NCI-H128 (cell line): ENCODE data around the gene UNG.
"Not testable (repeated sequence)": the region's sequence is repeated elsewhere in the genome, so short reads cannot be mapped to it uniquely, and the experiment has no call there.

Experiments
- DNase-seq: peaks from one replicate; lab custom pipeline; 2025; ENCODE audit not compliant: unreplicated experiment; lab: John Stamatoyannopoulos, UW

UNG gene

DNA sequence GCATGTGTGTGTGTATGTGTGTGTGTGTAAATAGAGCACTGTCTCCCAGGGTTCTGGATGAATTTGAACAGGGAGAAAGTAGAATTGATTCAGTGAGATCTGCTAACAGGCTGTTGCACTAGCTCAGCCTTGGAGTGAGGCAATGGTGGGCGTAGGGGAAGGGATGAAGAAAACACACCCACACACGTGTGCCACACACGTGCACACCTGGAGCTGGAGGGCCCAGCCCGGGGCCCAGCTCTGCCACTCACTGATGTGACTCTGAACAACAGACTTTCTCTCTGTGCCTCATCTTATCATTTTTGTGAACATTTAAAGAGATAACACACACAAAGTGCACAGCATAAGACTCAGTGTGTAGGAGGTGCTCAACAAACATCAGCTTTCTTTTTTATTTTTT lies 23.2 kb downstream of the UNG start:
- no peak for DNase-seq

- DNase-seq: no peak
Measured at GRCh38 chr12:109121346-109121880, 24.0 kb downstream of the UNG start.

- no peak for DNase-seq
Measured at GRCh38 chr12:109124878-109125648, 27.7 kb downstream of the UNG start.

DNA sequence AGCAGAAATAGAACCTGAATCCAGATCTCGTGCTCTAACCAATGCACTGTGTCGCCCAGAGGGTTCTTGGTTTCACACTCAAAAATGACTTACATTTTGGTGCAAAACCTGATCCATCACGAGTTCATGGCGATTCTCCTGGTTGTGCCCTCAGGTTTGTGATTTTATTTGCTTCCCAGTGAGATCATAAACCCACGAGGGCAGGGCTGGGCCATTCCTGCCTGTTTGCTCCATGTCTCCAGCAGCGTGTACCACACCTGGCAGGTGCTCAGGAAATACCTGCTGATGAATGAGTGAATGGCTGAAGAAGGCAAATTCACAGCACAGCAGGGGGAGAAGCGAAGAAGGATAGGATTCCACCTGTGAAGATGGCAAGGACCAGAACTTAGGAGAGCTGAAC lies 28.4 kb downstream of the UNG start:
- DNase-seq: no peak

GRCh38 chr12:109126784-109127183 lies 29.4 kb downstream of the UNG start:
- no peak for DNase-seq

- no peak for DNase-seq
Measured at GRCh38 chr12:109127533-109128242, 30.3 kb downstream of the UNG start.

DNA sequence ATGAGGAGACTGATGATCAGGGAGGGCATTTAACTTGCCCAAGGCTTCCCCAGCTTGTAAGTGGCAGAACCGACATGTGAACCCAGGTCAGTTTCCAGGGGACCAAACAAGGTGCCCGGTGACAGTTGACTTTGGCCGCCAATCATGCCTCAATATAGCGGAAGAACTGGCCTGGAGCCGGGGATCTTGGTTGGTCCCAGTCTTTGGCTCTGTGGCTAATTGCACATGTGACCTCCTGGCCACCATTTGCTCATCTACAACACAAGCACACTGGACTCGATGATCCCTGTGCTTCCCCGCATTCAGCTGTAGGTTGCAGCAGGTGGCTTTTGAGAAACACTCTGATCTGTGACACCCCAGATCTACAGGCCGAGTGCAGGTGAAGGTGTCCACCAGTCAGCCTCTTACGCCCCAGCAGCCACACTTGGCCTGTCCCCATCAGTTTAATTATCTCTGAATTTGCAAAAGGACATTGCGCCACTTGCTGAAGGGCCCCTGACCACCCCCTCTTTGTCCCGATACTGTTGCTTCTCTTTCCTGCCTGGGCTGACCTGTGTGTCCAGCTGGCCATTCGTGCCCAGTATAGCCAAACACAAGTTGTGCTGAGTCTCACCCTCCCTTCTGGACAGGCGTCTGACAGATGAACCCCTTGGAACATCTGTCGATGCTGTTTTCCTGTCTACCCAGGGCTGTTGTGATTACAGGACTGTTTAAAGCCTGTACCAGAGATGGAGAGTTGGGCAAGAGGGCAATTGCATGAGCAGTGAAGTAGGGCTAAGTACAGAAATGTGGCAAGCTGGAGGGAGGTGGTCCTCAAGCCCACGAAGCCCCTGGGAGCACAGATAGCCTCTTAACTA lies 33.1 kb downstream of the UNG start:
- DNase-seq: no peak

GRCh38 chr12:109131154-109132050 lies 34.0 kb downstream of the UNG start:
- DNase-seq: no peak

- no peak for DNase-seq
Measured at GRCh38 chr12:109134186-109134917, 37.0 kb downstream of the UNG start.

DNA sequence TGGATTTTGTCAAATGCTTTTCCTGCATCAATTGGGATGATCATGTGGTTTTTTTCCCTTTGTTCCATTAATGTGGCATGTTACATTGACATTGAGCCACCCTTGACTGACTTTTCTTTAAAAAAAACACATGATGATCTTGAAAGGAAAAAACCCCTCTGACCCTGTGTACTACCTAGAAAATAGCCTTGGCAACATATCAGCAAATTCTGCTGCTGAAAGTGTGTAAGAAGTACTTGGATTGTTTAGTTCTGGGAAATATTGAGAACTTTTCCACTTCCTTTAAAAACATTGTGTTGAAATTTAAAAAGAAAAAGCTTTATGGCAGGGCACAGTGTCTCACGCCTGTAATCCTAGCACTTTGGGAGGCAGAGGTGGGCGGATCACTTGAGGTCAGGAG lies 39.7 kb downstream of the UNG start:
- DNase-seq: no peak

DNA sequence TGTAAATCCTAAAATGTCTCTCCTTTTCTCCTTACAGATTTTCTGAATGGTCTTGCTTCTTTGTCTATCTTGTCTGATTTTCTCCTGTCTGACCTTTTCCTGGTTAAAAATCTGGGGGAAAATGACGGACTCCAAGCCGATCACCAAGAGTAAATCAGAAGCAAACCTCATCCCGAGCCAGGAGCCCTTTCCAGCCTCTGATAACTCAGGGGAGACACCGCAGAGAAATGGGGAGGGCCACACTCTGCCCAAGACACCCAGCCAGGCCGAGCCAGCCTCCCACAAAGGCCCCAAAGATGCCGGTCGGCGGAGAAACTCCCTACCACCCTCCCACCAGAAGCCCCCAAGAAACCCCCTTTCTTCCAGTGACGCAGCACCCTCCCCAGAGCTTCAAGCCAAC lies 42.0 kb downstream of the UNG start:
- DNase-seq: no peak

DNA sequence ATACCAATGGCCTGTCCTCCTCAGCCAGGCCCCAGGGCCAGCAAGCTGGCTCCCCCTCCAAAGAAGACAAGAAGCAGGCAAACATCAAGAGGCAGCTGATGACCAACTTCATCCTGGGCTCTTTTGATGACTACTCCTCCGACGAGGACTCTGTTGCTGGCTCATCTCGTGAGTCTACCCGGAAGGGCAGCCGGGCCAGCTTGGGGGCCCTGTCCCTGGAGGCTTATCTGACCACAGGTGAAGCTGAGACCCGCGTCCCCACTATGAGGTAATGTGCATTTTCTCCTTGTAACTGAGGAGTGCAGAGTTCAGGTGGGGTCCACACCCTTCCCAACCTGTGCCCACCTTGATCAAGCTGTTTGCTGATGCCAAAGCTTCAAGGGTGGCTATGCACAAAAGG lies 42.4 kb downstream of the UNG start:
- no peak for DNase-seq

GRCh38 chr12:109140560-109140959 lies 43.2 kb downstream of the UNG start:
- DNase-seq: no peak

DNA sequence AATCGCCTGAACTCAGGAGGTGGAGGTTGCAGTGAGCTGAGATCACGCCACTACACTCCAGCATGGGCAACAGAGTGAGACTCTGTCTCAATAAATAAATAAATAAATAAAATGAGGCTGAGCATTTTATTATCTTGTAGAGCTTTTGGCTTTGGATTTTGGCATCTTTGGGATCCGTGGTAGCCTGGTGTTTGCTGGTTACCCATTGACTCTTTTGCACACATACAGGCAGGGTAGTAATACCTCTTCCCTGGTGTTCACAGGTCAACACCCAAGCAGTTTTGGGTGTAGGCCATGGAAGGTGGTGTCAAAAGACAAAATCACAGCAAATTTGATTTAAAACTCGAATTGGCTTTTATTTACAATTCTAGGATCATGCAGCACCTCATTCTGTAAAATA lies 46.8 kb downstream of the UNG start:
- no peak for DNase-seq

- not testable (repeated sequence) for DNase-seq
Measured at GRCh38 chr12:109147126-109147525, 49.7 kb downstream of the UNG start.

DNA sequence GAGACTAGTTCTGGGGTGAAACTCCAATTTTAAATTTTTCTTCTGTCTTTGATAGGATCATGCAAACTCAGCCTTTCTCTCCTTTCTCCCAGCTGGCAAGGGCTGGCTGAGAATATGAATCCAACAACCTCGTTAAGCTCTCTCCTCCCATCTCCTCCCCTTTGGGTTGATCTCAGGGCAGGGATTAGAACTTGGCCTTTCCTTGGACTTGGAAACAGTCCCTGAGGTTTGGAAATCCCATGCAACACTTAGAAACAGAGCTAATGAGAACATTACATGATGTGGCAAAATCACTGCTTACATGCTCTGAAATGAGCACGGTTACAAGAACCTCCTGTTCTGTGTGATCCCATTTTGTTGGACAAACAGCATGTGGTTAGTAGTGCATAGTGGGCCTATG lies 50.6 kb downstream of the UNG start:
- no peak for DNase-seq

- DNase-seq: no peak
Measured at GRCh38 chr12:109150124-109150640, 52.8 kb downstream of the UNG start.

DNA sequence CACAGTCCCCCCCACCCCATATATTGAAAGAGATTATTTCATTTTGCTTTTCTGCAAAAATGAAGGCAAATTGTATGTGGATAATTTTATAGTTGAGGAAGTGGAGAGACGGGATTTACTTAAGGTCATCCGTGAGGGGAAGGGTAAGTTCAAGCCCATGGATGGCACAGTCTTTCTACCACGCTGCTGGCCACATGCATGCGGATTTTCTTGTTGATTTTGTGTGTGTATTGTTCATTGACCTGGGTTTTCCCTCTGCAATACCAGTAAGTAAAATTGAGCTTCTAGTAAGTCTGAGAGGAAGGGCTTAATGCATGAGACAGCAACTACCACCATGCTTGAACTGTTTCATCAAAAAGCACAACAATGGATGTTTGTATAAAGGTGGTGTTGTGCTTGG lies 54.1 kb downstream of the UNG start:
- no peak for DNase-seq

GRCh38 chr12:109153821-109154441 lies 56.5 kb downstream of the UNG start:
- DNase-seq: no peak
